Measurements from ENCODE around the gene RFNG. TPM values are rescaled to one million over a fixed set of nuclear protein-coding genes. Genes with fewer than 3 reads are reported as not detected.
A peak's percentile ranks its signal among the peaks of the same experiment; 100 is the strongest.

Gene RFNG
- polyA plus RNA-seq, 1 donor (not counting 4 experiments of a cell fraction or from before 2014, with no cell fraction given), result 10.2 TPM

GRCh38 chr17:82097184-82097918 lies 45.7 kb upstream of the RFNG start:
- DNase-seq (ENCODE audit: low read depth, low spot score) (no peak), FAIRE-seq (no peak)
- Histone ChIP-seq H3K9me3 (ENCODE audit: control insufficient read depth, low read depth, low read length) (no peaks in the 10 kb centered on the region), H4K20me1 (ENCODE audit: control insufficient read depth, extremely low read depth, insufficient read depth, low read length) (peaks cover 28% of the 10 kb centered on the region), H3K36me3 (ENCODE audit: control insufficient read depth in 2 of 2, extremely low read depth in 1 of 2, insufficient read depth in 2 of 2, low read length in 2 of 2) (peaks cover 15 to 23% of the 10 kb centered on the region in 2 experiments), H2AFZ (ENCODE audit: control insufficient read depth, low read length) (no peak overlapping the region), H3K27me3 (ENCODE audit: control insufficient read depth, extremely low read depth, insufficient read depth, low read length) (no peaks in the 10 kb centered on the region), H3K9ac (ENCODE audit: control insufficient read depth, extremely low read depth, insufficient read depth, low read length) (peak overlapping the region; percentile 81), H3K4me2 (ENCODE audit: control insufficient read depth, extremely low read depth, insufficient read depth, low read depth, low read length) (peak overlapping the region; percentile 93), H3K79me2 (ENCODE audit: control insufficient read depth, insufficient read depth, low read length) (peaks cover 44% of the 10 kb centered on the region), H3K27ac (ENCODE audit: control insufficient read depth, insufficient read depth, low read length) (peak overlapping the region; percentile 63), H3K4me3 (ENCODE audit: control insufficient read depth in 2 of 3, extremely low read depth in 1 of 3, insufficient read depth in 2 of 3, low read depth in 1 of 3, low read length in 3 of 3) (peak overlapping the region; percentile 76 to 85 (median 83)), H3K4me1 (ENCODE audit: control insufficient read depth, extremely low read depth, insufficient read depth, low read length) (peaks cover 29% of the 10 kb centered on the region), H3K9me1 (ENCODE audit: control insufficient read depth, extremely low read depth, insufficient read depth, low read length) (no peaks in the 10 kb centered on the region)
- dilution Hi-C loops (cut with MboI; ENCODE audit: extremely low pct_ligation_motif_present, low sequenced_read_pairs), result no loop called here
- no peak for TF ChIP-seq EZH2 (IDR thresholded peaks at IDR 0.05; ENCODE audit: low read length)

DNA sequence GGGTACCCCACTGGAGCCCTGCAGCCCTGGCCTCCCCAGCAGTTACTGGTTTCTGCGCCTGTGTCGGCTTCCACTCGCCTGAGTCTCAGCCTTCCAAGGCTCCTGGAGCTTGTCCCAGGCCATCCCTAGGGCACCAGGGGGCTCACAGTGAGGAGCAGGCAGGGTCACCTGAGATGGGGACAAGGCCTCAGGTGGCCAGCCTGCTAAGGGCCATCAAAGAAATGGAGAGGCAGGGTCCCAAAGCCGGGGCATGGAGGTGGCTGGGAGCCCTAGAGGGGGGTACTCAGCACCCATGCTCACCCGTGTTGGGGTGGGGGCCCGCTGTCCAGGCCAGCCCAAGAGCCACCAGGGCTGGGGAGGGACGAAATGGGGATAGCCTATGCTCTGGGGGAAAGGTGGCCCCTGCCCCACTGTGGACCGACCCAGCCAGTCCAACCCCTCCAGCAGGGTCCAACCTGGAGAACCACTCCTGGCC lies 45.1 kb upstream of the RFNG start:
- Histone ChIP-seq H3K79me2 (ENCODE audit: control insufficient read depth, insufficient read depth, low read length) (peaks cover 50% of the 10 kb centered on the region), H3K9me3 (ENCODE audit: control insufficient read depth, low read depth, low read length) (no peaks in the 10 kb centered on the region), H3K36me3 (ENCODE audit: control insufficient read depth in 2 of 2, extremely low read depth in 1 of 2, insufficient read depth in 2 of 2, low read length in 2 of 2) (peaks cover 20 to 26% of the 10 kb centered on the region in 2 experiments), H3K4me3 (ENCODE audit: control insufficient read depth in 2 of 3, extremely low read depth in 1 of 3, insufficient read depth in 2 of 3, low read depth in 1 of 3, low read length in 3 of 3) (peak overlapping the region; percentile 76 to 85 (median 83)), H3K4me2 (ENCODE audit: control insufficient read depth, extremely low read depth, insufficient read depth, low read depth, low read length) (peak overlapping the region; percentile 93), H3K9ac (ENCODE audit: control insufficient read depth, extremely low read depth, insufficient read depth, low read length) (peak overlapping the region; percentile 81), H2AFZ (ENCODE audit: control insufficient read depth, low read length) (no peak overlapping the region), H4K20me1 (ENCODE audit: control insufficient read depth, extremely low read depth, insufficient read depth, low read length) (peaks cover 30% of the 10 kb centered on the region), H3K27ac (ENCODE audit: control insufficient read depth, insufficient read depth, low read length) (peak overlapping the region; percentile 63), H3K27me3 (ENCODE audit: control insufficient read depth, extremely low read depth, insufficient read depth, low read length) (no peaks in the 10 kb centered on the region), H3K9me1 (ENCODE audit: control insufficient read depth, extremely low read depth, insufficient read depth, low read length) (no peaks in the 10 kb centered on the region), H3K4me1 (ENCODE audit: control insufficient read depth, extremely low read depth, insufficient read depth, low read length) (peaks cover 29% of the 10 kb centered on the region)
- FAIRE-seq, result no peak
- no peak for TF ChIP-seq CTCF (optimal IDR thresholded peaks at IDR 0.05 in 1 of 3, IDR thresholded peaks at IDR 0.05 in 1 of 3, conservative IDR thresholded peaks at IDR 0.05 in 1 of 3; ENCODE audit: extremely low read depth in 1 of 3, insufficient read depth in 2 of 3, low read length in 3 of 3)
- TF ChIP-seq EZH2 (IDR thresholded peaks at IDR 0.05; ENCODE audit: low read length), result no peak
- DNase-seq (ENCODE audit: low read depth, low spot score), result no peak
- dilution Hi-C loops (cut with MboI; ENCODE audit: extremely low pct_ligation_motif_present, low sequenced_read_pairs), result no loop called here

Measured in keratinocyte (primary cell).